GM18526 (cell line): ENCODE data around the gene GNAT2.

Source experiments
- POLR2A ChIP-seq: IDR thresholded peaks from 3 replicates; pipeline ENCODE4 v1.6.1; 2011; ENCODE audit not compliant: insufficient read length; ENCODE audit errors: extremely low read depth

The GNAT2 gene

GRCh38 chr1:109619576-109620400 is at the start of gene GNAT2, which contains the start of gene AMPD2:
TSS of gene GNAT2 (minus strand) at chr1:109619616. CDS start at chr1:109612870, 6,746 bp downstream.
TSS of gene AMPD2 (plus strand) at chr1:109619837. CDS start at chr1:109621176, 1,339 bp downstream.
- TF ChIP-seq POLR2A = peak; percentile 77

- no peak for TF ChIP-seq POLR2A
These were observed 48.8 kb upstream of the GNAT2 start for GRCh38 chr1:109668123-109668775.

- TF ChIP-seq POLR2A = no peak
These were observed 48.2 kb upstream of the GNAT2 start, which contains the start of gene GSTM2 for GRCh38 chr1:109667452-109668122. TSS of gene GSTM2 (plus strand) at chr1:109668057. CDS start at chr1:109668116, 59 bp downstream.

GRCh38 chr1:109664671-109665070 is 45.3 kb upstream of the GNAT2 start:
- TF ChIP-seq POLR2A = no peak

- no peak for TF ChIP-seq POLR2A
These were observed 42.0 kb upstream of the GNAT2 start for GRCh38 chr1:109661391-109661790.

- no peak for TF ChIP-seq POLR2A
These were observed 40.7 kb upstream of the GNAT2 start for GRCh38 chr1:109659997-109660690.

- TF ChIP-seq POLR2A = no peak
These were observed 39.7 kb upstream of the GNAT2 start for GRCh38 chr1:109659145-109659544.

- no peak for TF ChIP-seq POLR2A
These were observed 39.2 kb upstream of the GNAT2 start for GRCh38 chr1:109658533-109659042.

GRCh38 chr1:109657970-109658369 is 38.6 kb upstream of the GNAT2 start:
- no peak for TF ChIP-seq POLR2A

GRCh38 chr1:109657395-109657794 is 38.0 kb upstream of the GNAT2 start:
- TF ChIP-seq POLR2A = no peak

- TF ChIP-seq POLR2A = peak; percentile 55
These were observed 36.5 kb upstream of the GNAT2 start, which contains the start of gene GSTM4 for GRCh38 chr1:109655615-109656519. TSS of gene GSTM4 (plus strand) at chr1:109656099. CDS start at chr1:109656390, 291 bp downstream.

- no peak for TF ChIP-seq POLR2A
These were observed 35.1 kb upstream of the GNAT2 start for GRCh38 chr1:109654519-109654918.

- TF ChIP-seq POLR2A = no peak
These were observed 33.9 kb upstream of the GNAT2 start for GRCh38 chr1:109653306-109653705.

- TF ChIP-seq POLR2A = no peak
These were observed 33.0 kb upstream of the GNAT2 start for GRCh38 chr1:109652402-109652801.
